ENCODE results near the gene AMPD2. TPM values are rescaled to one million over a fixed set of nuclear protein-coding genes. Genes with fewer than 3 reads are reported as not detected.

AMPD2 gene
- polyA plus RNA-seq, 2 of the 4 experiments (the other 2 are of a cell fraction): 19.3 to 47.2 TPM

- POLR2A ChIA-PET: interaction anchor here (1.5 to 1.8 kb wide), 2 partner anchors 101 to 123 kb away, joined by 3 to 10 read pairs; partner anchors contain the start of gene GNAI3
- 5% methylated on average over 4 of the region's 4 CpGs for WGBS (ENCODE audit: missing lambda C conversion rate)
- FAIRE-seq (no peak), ATAC-seq (peak in 1 of 2 experiments; percentile 67; a peak in 3 of 6 replicates), DNase-seq (ENCODE audit: low read depth in 1 of 2, low spot score in 1 of 2) (peak in 1 of 2 experiments; percentile 46)
- Histone ChIP-seq H3K9me3 (no peaks in the 10 kb centered on the region), H3K4me1 (peaks cover 17% of the 10 kb centered on the region; the same call in 2 of the 3 replicates), H3K27ac (peak overlapping the region; percentile 57 to 63; a peak in 5 of 6 replicates), H3K4me2 (peak overlapping the region; percentile 80), H3K4me3 (0 out of 3 replicates have a peak overlapping the region, but pooled peaks have one; percentile 21)
- peak; percentile 36; the same call in 1 of the 3 replicates for TF ChIP-seq SMC3 (IDR thresholded peaks at IDR 0.05)
- no peak for TF ChIP-seq USF2 (IDR thresholded peaks at IDR 0.05)
- peak; percentile 48 to 50 for TF ChIP-seq RAD21 (conservative IDR thresholded peaks at IDR 0.05 in 1 of 2, IDR thresholded peaks at IDR 0.05 in 1 of 2)
- TF ChIP-seq CTCF (IDR thresholded peaks at IDR 0.05): peak; percentile 55
- CTCF ChIA-PET: interaction anchor here (0.7 to 10.6 kb wide), 24 partner anchors 8 to 335 kb away, joined by 3 to 187 read pairs (median 4); partner anchors contain the start of genes AHCYL1, GNAI3 and GSTM5
These were observed 29.9 kb downstream of the AMPD2 start for GRCh38 chr1:109649491-109649914.

GRCh38 chr1:109650609-109651008 is 31.0 kb downstream of the AMPD2 start:
- no peaks in the 10 kb centered on the region for H3K9me3 ChIP-seq
- H3K27ac ChIP-seq: 0 out of 6 replicates have a peak overlapping the region, but pooled peaks of 1 of the 2 experiments have one; percentile 24
- peak overlapping the region; percentile 15 for H3K4me2 ChIP-seq
- peaks cover 21% of the 10 kb centered on the region; the same call in 2 of the 3 replicates for H3K4me1 ChIP-seq
- no peak for TF ChIP-seq HDAC2 (IDR thresholded peaks at IDR 0.05)
- WGBS (ENCODE audit: missing lambda C conversion rate): 46% methylated on average over 3 of the region's 3 CpGs
- no peak for DNase-seq (ENCODE audit: low read depth in 1 of 2, low spot score in 1 of 2)
- no peak overlapping the region for H3K4me3 ChIP-seq
- ChIA-PET POLR2A (no interaction called here), CTCF (interaction anchor here (0.6 to 10.6 kb wide), 19 partner anchors 7 to 333 kb away, joined by 3 to 187 read pairs (median 5); partner anchors contain the start of genes AHCYL1, GNAI3 and GSTM5)
- ATAC-seq: no peak
- FAIRE-seq: no peak

- no peak for DNase-seq (ENCODE audit: low read depth in 1 of 2, low spot score in 1 of 2)
- 57% methylated on average over 2 of the region's 2 CpGs for WGBS (ENCODE audit: missing lambda C conversion rate)
- POLR2A ChIA-PET: no interaction called here
- H3K27ac ChIP-seq: no peak overlapping the region
- H3K4me2 ChIP-seq: no peak overlapping the region
- CTCF ChIA-PET: interaction anchor here (0.9 to 10.6 kb wide), 4 partner anchors 13 to 332 kb away, joined by 3 to 187 read pairs (median 57); partner anchors contain the start of gene AHCYL1
- no peak overlapping the region for H3K4me3 ChIP-seq
- TF ChIP-seq CTCF (IDR thresholded peaks at IDR 0.05) (no peak), MAFK (IDR thresholded peaks at IDR 0.05; ENCODE audit: partially characterized antibody) (no peak), EHMT2 (IDR thresholded peaks at IDR 0.05; ENCODE audit: low read depth) (no peak), CBX8 (IDR thresholded peaks at IDR 0.05) (no peak), HEYL (CRISPR knock-in tag; IDR thresholded peaks at IDR 0.05) (no peak), CHD2 (IDR thresholded peaks at IDR 0.05; ENCODE audit: low read length, partially characterized antibody) (no peak), NPAS2 (CRISPR knock-in tag; IDR thresholded peaks at IDR 0.05; ENCODE audit: borderline replicate concordance) (no peak), CBX2 (IDR thresholded peaks at IDR 0.05; ENCODE audit: borderline replicate concordance, low read depth) (no peak), ELK1 (IDR thresholded peaks at IDR 0.05; ENCODE audit: low read depth, low read length) (no peak), JUN (IDR thresholded peaks at IDR 0.05) (no peak), SREBF2 (IDR thresholded peaks at IDR 0.05) (no peak), ESRRA (IDR thresholded peaks at IDR 0.05; ENCODE audit: borderline replicate concordance, low read length) (no peak), KDM1A (IDR thresholded peaks at IDR 0.05; ENCODE audit: low read depth) (no peak), HES2 (IDR thresholded peaks at IDR 0.05) (no peak), FOSL2 (IDR thresholded peaks at IDR 0.05) (no peak), FOSL2 (CRISPR knock-in tag; IDR thresholded peaks at IDR 0.05) (no peak), HOXB5 (CRISPR knock-in tag; IDR thresholded peaks at IDR 0.05) (no peak), TFCP2L1 (CRISPR knock-in tag; IDR thresholded peaks at IDR 0.05) (no peak), ZSCAN20 (CRISPR knock-in tag; IDR thresholded peaks at IDR 0.05) (no peak), GATA3 (IDR thresholded peaks at IDR 0.05; ENCODE audit: borderline replicate concordance) (no peak)
- no peaks in the 10 kb centered on the region for H3K9me3 ChIP-seq
- H3K4me1 ChIP-seq: peaks cover 21% of the 10 kb centered on the region; the same call in 2 of the 3 replicates
- ATAC-seq: no peak
- no peak for FAIRE-seq
These were observed 32.8 kb downstream of the AMPD2 start for GRCh38 chr1:109652402-109652801.
